Endothelial cell (in vitro differentiated cells): ENCODE measurements around the gene ARHGEF26. TPM values are rescaled to one million over a fixed set of nuclear protein-coding genes. Genes with fewer than 3 reads are reported as not detected.

ENCODE experiments used
- DNase-seq: peaks from one replicate; pipeline ENCODE4 v3.0.0; 2021; ENCODE audit warnings: low spot score
- H3K27ac Mint-ChIP-seq: one replicate; pipeline ENCODE4 v1.8.0; 2021; ENCODE audit warnings: mixed read lengths, inconsistent platforms; ENCODE audit not compliant: unreplicated experiment
- H3K27me3 Mint-ChIP-seq: one replicate; pipeline ENCODE4 v1.8.0; 2021; ENCODE audit warnings: mild to moderate bottlenecking, moderate library complexity, mixed read lengths, inconsistent platforms; ENCODE audit not compliant: unreplicated experiment
- H3K36me3 Mint-ChIP-seq: one replicate; pipeline ENCODE4 v1.8.0; 2021; ENCODE audit warnings: mild to moderate bottlenecking, low read depth, mixed read lengths, inconsistent platforms; ENCODE audit not compliant: unreplicated experiment
- H3K4me1 Mint-ChIP-seq: one replicate; pipeline ENCODE4 v1.8.0; 2021; ENCODE audit warnings: mild to moderate bottlenecking, mixed read lengths, inconsistent platforms; ENCODE audit not compliant: unreplicated experiment
- H3K4me3 Mint-ChIP-seq: one replicate; pipeline ENCODE4 v1.8.0; 2021; ENCODE audit warnings: mild to moderate bottlenecking, mixed read lengths, inconsistent platforms; ENCODE audit not compliant: unreplicated experiment
- H3K9me3 Mint-ChIP-seq: one replicate; pipeline ENCODE4 v1.8.0; 2021; ENCODE audit warnings: mixed read lengths, inconsistent platforms; ENCODE audit not compliant: unreplicated experiment
- total RNA-seq: library from RNA; stranded (reverse); fragmentation: NEBNext Ultra II Directional; extraction: Animal tissue kit (Norgen Biotek cat#: 25700); gene quantifications from one replicate; pipeline ENCODE4 v1.2.1, GENCODE V29; 2021; ENCODE audit not compliant: unreplicated experiment
- TF ChIP-seq, protein P1 (sequence below): fragments of 200-600 bp; sonication (generic); IDR thresholded peaks from one replicate; pipeline ENCODE4 v1.5.0; 2021; ENCODE audit warnings: antibody characterized with exemption; ENCODE audit not compliant: unreplicated experiment

ARHGEF26 gene
- total RNA-seq, 1 donor from 2014 or later: 22.9 TPM

DNA sequence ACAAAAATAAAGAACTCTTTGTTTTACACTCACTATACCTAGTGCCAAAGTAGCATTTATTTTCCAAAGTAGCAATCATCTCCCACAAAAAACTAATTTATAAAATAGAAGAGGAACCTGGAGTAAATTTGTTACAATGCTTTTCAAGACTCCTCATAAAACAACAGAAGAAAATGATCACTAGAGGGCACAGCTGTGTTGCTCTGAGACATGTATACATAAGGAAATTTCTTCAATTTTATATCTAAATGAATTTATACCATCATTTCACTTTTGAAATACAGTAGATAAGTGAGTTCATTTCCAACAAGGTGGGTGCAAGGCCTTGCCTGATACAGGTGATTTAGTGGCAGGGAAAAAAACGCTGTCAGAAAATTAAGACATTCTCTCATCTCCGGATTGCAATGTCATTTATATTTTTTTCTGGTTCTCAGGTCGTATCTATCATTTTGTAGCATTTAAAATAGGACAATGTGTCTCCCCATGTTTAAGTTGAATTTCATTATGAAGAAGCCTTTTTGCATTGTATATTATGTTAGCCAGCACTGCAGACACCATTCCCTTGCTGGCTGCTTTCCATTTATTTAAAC is 25.3 kb upstream of the ARHGEF26 start:
- H3K27ac Mint-ChIP-seq: no peak overlapping the region
- no peak for DNase-seq
- H3K4me1 Mint-ChIP-seq: no peaks in the 10 kb centered on the region
- TF ChIP-seq, protein P1, sequence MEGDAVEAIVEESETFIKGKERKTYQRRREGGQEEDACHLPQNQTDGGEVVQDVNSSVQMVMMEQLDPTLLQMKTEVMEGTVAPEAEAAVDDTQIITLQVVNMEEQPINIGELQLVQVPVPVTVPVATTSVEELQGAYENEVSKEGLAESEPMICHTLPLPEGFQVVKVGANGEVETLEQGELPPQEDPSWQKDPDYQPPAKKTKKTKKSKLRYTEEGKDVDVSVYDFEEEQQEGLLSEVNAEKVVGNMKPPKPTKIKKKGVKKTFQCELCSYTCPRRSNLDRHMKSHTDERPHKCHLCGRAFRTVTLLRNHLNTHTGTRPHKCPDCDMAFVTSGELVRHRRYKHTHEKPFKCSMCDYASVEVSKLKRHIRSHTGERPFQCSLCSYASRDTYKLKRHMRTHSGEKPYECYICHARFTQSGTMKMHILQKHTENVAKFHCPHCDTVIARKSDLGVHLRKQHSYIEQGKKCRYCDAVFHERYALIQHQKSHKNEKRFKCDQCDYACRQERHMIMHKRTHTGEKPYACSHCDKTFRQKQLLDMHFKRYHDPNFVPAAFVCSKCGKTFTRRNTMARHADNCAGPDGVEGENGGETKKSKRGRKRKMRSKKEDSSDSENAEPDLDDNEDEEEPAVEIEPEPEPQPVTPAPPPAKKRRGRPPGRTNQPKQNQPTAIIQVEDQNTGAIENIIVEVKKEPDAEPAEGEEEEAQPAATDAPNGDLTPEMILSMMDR: no peak
- H3K4me3 Mint-ChIP-seq: no peak overlapping the region
- no peaks in the 10 kb centered on the region for H3K36me3 Mint-ChIP-seq
- no peaks in the 10 kb centered on the region for H3K9me3 Mint-ChIP-seq
- H3K27me3 Mint-ChIP-seq: no peaks in the 10 kb centered on the region

DNA sequence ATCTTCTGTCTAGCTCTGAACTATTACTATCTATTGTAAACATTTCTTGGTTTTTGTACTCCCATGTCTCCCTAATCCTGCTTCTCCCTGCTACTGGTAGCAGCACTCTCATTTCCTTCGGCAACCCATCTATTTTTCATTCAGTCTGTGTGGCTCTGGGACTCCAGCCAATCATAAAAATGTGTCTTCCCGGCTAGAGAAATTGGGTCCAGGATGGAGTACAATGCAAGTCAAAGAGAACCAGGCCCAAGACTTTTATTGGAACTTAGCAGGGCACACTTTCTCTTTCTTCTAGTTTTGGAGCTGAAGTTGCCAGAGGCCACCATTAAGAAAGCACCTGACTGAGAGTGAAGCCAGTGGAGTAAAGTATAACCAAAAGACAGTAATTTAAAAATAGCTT is 22.8 kb upstream of the ARHGEF26 start:
- no peak overlapping the region for H3K27ac Mint-ChIP-seq
- no peaks in the 10 kb centered on the region for H3K36me3 Mint-ChIP-seq
- TF ChIP-seq, protein P1: no peak
- H3K4me1 Mint-ChIP-seq: no peaks in the 10 kb centered on the region
- DNase-seq: no peak
- H3K4me3 Mint-ChIP-seq: no peak overlapping the region
- H3K27me3 Mint-ChIP-seq: no peaks in the 10 kb centered on the region
- H3K9me3 Mint-ChIP-seq: no peaks in the 10 kb centered on the region

DNA sequence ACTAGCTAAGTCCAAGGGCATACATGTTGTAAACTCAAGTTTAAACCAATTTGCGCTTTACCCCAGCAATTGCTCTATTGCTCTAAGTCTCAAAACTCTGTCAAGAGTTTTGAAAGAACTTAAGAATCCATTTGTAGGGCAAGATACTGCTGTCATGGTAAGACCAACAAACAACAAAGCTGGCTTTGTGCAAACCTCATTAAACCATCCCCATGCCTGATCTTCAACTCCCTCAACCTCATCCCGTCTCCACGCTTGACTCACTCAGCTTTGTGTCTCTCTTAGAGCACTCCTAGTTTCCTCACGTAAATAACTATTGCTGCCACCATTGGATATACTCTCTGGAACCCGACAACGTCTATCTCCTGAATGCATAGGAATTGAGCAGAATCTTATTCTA is 20.6 kb upstream of the ARHGEF26 start:
- H3K27ac Mint-ChIP-seq: no peak overlapping the region
- peaks cover 2% of the 10 kb centered on the region for H3K27me3 Mint-ChIP-seq
- no peaks in the 10 kb centered on the region for H3K36me3 Mint-ChIP-seq
- TF ChIP-seq, protein P1: no peak
- H3K9me3 Mint-ChIP-seq: no peaks in the 10 kb centered on the region
- H3K4me3 Mint-ChIP-seq: no peak overlapping the region
- DNase-seq: no peak
- H3K4me1 Mint-ChIP-seq: peaks cover 4% of the 10 kb centered on the region

DNA sequence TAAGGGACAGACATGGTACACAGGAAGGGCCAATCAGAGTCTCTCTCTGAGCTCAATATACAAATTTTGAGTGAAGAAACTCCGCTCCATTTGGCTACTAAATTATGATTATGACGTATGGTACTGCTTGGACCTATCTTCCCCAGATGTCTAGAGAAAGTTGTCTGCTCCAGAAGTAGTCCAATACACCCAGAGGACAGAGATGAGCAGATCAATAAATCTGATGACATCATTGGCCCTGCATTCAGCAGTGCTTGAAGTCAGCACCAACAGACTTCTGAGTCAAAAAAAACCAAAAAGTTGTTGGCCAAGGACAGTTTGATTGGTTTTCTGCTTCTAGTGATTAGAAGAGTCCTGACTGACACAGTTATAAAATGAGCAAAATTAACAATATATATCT is 19.9 kb upstream of the ARHGEF26 start:
- peaks cover 2% of the 10 kb centered on the region for H3K27me3 Mint-ChIP-seq
- no peaks in the 10 kb centered on the region for H3K36me3 Mint-ChIP-seq
- TF ChIP-seq, protein P1: no peak
- H3K4me3 Mint-ChIP-seq: no peak overlapping the region
- H3K4me1 Mint-ChIP-seq: peaks cover 4% of the 10 kb centered on the region
- no peaks in the 10 kb centered on the region for H3K9me3 Mint-ChIP-seq
- DNase-seq: no peak
- H3K27ac Mint-ChIP-seq: no peak overlapping the region

DNA sequence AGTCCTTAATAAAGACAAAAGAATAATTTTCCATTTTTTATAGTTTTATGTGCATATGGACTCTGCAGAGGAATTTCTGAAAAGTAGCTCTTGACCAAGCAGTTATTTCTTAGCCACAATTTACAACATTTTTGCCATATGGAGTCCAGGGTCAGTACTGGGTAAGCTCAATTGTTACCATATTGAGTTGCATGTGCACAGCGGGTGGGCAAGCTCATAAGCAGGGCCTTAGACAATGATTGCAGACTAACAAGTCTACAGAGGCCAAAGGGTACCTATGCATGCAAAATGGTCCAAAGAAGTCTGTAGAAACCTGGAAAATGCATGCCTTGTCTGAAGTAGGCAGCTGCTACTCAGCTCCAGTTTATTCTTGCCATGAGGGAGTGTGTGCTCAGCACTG is 19.0 kb upstream of the ARHGEF26 start:
- Mint-ChIP-seq H3K36me3 (no peaks in the 10 kb centered on the region), H3K27me3 (peaks cover 2% of the 10 kb centered on the region), H3K4me3 (no peak overlapping the region), H3K27ac (no peak overlapping the region), H3K4me1 (peaks cover 4% of the 10 kb centered on the region), H3K9me3 (no peaks in the 10 kb centered on the region)
- DNase-seq: no peak
- TF ChIP-seq, protein P1: no peak
